Smooth muscle cell (in vitro differentiated cells): ENCODE measurements around the gene SPAG17. TPM values are rescaled to one million over a fixed set of nuclear protein-coding genes. Genes with fewer than 3 reads are reported as not detected.

Experiments used
- DNase-seq: peaks from one replicate; lab custom pipeline; 2025; ENCODE audit not compliant: unreplicated experiment; lab: John Stamatoyannopoulos, UW
- H2AFZ ChIP-seq: fragments of 200-600 bp; sonication (generic); 2 replicates; pipeline ENCODE4 v1.6.0; 2016; ENCODE audit warnings: antibody characterized with exemption, low read depth, mild to moderate bottlenecking
- H3F3A ChIP-seq: fragments of 200-600 bp; sonication (generic); 2 replicates; pipeline ENCODE4 v1.6.0; 2017; ENCODE audit warnings: antibody characterized with exemption, low read depth
- H3K27ac ChIP-seq: fragments of 200-600 bp; sonication (generic); 2 replicates; pipeline ENCODE4 v1.5.1; 2016; ENCODE audit warnings: low read depth, mild to moderate bottlenecking
- H3K27me3 ChIP-seq: fragments of 200-600 bp; sonication (generic); 2 replicates; pipeline ENCODE4 v1.6.1; 2016; ENCODE audit warnings: low read depth, mild to moderate bottlenecking
- H3K36me3 ChIP-seq: fragments of 200-600 bp; sonication (generic); 2 replicates; pipeline ENCODE4 v1.5.1; 2016; ENCODE audit warnings: low read depth
- H3K4me1 ChIP-seq: fragments of 200-600 bp; sonication (generic); 2 replicates; pipeline ENCODE4 v1.5.1; 2016; ENCODE audit warnings: low read depth
- H3K4me2 ChIP-seq: fragments of 200-600 bp; sonication (generic); 2 replicates; pipeline ENCODE4 v1.6.0; 2016; ENCODE audit warnings: mild to moderate bottlenecking
- H3K4me3 ChIP-seq: fragments of 200-600 bp; sonication (generic); 2 replicates; pipeline ENCODE4 v1.5.1; 2016; ENCODE audit warnings: mild to moderate bottlenecking
- H3K79me2 ChIP-seq: fragments of 200-600 bp; sonication (generic); 2 replicates; pipeline ENCODE4 v1.6.0; 2016; ENCODE audit warnings: low read depth, mild to moderate bottlenecking
- H3K9ac ChIP-seq: fragments of 200-600 bp; sonication (generic); 2 replicates; pipeline ENCODE4 v1.6.0; 2016; ENCODE audit warnings: low read depth
- H3K9me3 ChIP-seq: fragments of 200-600 bp; sonication (generic); replicated peaks from 2 replicates; pipeline ENCODE4 v1.5.1; 2016; ENCODE audit warnings: low read depth
- H4K20me1 ChIP-seq: fragments of 200-600 bp; sonication (generic); 2 replicates; pipeline ENCODE4 v1.6.0; 2016; ENCODE audit warnings: low read depth
- WGBS: methylation state at CpG from one replicate; pipeline ENCODE4 v1.1.7; 2016; ENCODE audit warnings: low lambda C conversion rate; 5-methylcytosine and 5-hydroxymethylcytosine counted together
- polyA plus RNA-seq: library from polyadenylated mRNA; unstranded; fragments of >200 nt; fragmentation: Nextera tagmentation; extraction: Ambion mirVana; gene quantifications from 2 replicates; pipeline ENCODE4 v1.2.1, GENCODE V29; 2016
- total RNA-seq: library from RNA; depleted of rRNA; stranded (reverse); fragments of >200 nt; gene quantifications from 2 replicates; pipeline ENCODE4 v1.2.3, GENCODE V29; 2014
- TF ChIP-seq, protein P1 (sequence below): fragments of 200-600 bp; sonication (generic); IDR thresholded peaks from 2 replicates; pipeline ENCODE4 v1.5.1; 2017; ENCODE audit warnings: borderline replicate concordance, mild to moderate bottlenecking, antibody characterized with exemption; ENCODE audit not compliant: insufficient read depth, poor library complexity, severe bottlenecking

SPAG17 gene
- total and polyA plus RNA-seq, 2 experiments from 2014 or later, result 1.1 to 11.1 TPM

GRCh38 chr1:118123116-118123839 is 61.8 kb downstream of the SPAG17 start:
- H3K36me3 ChIP-seq, result no peaks in the 10 kb centered on the region
- no peaks in the 10 kb centered on the region for H3K4me1 ChIP-seq
- DNase-seq, result no peak
- no peaks in the 10 kb centered on the region for H3K27me3 ChIP-seq
- H3K9me3 ChIP-seq, result no peaks in the 10 kb centered on the region
- H3K27ac ChIP-seq, result no peak overlapping the region
- no peaks in the 10 kb centered on the region for H3F3A ChIP-seq
- H3K4me3 ChIP-seq, result no peak overlapping the region
- H3K79me2 ChIP-seq, result no peaks in the 10 kb centered on the region
- WGBS, result 93% methylated on average over 3 of the region's 3 CpGs
- H3K9ac ChIP-seq, result no peak overlapping the region
- H2AFZ ChIP-seq, result no peak overlapping the region
- TF ChIP-seq, protein P1, sequence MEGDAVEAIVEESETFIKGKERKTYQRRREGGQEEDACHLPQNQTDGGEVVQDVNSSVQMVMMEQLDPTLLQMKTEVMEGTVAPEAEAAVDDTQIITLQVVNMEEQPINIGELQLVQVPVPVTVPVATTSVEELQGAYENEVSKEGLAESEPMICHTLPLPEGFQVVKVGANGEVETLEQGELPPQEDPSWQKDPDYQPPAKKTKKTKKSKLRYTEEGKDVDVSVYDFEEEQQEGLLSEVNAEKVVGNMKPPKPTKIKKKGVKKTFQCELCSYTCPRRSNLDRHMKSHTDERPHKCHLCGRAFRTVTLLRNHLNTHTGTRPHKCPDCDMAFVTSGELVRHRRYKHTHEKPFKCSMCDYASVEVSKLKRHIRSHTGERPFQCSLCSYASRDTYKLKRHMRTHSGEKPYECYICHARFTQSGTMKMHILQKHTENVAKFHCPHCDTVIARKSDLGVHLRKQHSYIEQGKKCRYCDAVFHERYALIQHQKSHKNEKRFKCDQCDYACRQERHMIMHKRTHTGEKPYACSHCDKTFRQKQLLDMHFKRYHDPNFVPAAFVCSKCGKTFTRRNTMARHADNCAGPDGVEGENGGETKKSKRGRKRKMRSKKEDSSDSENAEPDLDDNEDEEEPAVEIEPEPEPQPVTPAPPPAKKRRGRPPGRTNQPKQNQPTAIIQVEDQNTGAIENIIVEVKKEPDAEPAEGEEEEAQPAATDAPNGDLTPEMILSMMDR, result no peak
- H4K20me1 ChIP-seq, result no peaks in the 10 kb centered on the region
- H3K4me2 ChIP-seq, result no peak overlapping the region

- Histone ChIP-seq H3K9me3 (no peaks in the 10 kb centered on the region), H4K20me1 (no peaks in the 10 kb centered on the region), H3K27ac (no peak overlapping the region), H3K36me3 (no peaks in the 10 kb centered on the region), H3K4me1 (no peaks in the 10 kb centered on the region), H3K79me2 (no peaks in the 10 kb centered on the region), H3F3A (no peaks in the 10 kb centered on the region), H2AFZ (no peak overlapping the region), H3K9ac (no peak overlapping the region), H3K4me3 (no peak overlapping the region), H3K4me2 (peak overlapping the region; percentile 61), H3K27me3 (no peaks in the 10 kb centered on the region)
- DNase-seq, result no peak
- TF ChIP-seq, protein P1, result no peak
- 38% methylated on average over 4 of the region's 4 CpGs for WGBS
Observed at GRCh38 chr1:118122234-118123004, 62.6 kb downstream of the SPAG17 start.

- 89% methylated on average over 2 of the region's 2 CpGs for WGBS
Observed at GRCh38 chr1:118118873-118119463, 66.1 kb downstream of the SPAG17 start.

More at GRCh38 chr1:118118873-118119463, 66.1 kb downstream of the SPAG17 start:
- no peak overlapping the region for H2AFZ ChIP-seq
- no peaks in the 10 kb centered on the region for H4K20me1 ChIP-seq
- no peaks in the 10 kb centered on the region for H3K9me3 ChIP-seq
- H3K79me2 ChIP-seq, result no peaks in the 10 kb centered on the region
- H3K9ac ChIP-seq, result no peak overlapping the region
- no peaks in the 10 kb centered on the region for H3K4me1 ChIP-seq
- no peaks in the 10 kb centered on the region for H3F3A ChIP-seq
- no peak overlapping the region for H3K27ac ChIP-seq
- H3K4me2 ChIP-seq, result no peak overlapping the region
- no peak overlapping the region for H3K4me3 ChIP-seq
- no peak for DNase-seq
- TF ChIP-seq, protein P1, result no peak
- no peaks in the 10 kb centered on the region for H3K36me3 ChIP-seq
- no peaks in the 10 kb centered on the region for H3K27me3 ChIP-seq
